Sigmoid colon (tissue), 7 donors: ENCODE data around the gene PZP. TPM values are rescaled to one million over a fixed set of nuclear protein-coding genes. Genes with fewer than 3 reads are reported as not detected.
A peak's percentile ranks its signal among the peaks of the same experiment; 100 is the strongest.
"Not testable (repeated sequence)": the region's sequence is repeated elsewhere in the genome, so short reads cannot be mapped to it uniquely, and the experiment has no call there.

Source experiments
- DNase-seq: peaks from one replicate; pipeline ENCODE4 v3.0.0-alpha.2; 2019
- H3K27ac ChIP-seq, 4 donors: fragments of 200-600 bp; sonication (generic); one replicate each; pipeline ENCODE4 v1.5.1; 2016 to 2019; ENCODE audit warnings: mild to moderate bottlenecking in 1 of 4
- H3K27me3 ChIP-seq, 3 donors: fragments of 200-600 bp; sonication (generic); one replicate each; pipeline ENCODE4 v1.5.1; 2019; ENCODE audit warnings: mild to moderate bottlenecking in 1 of 3
- H3K36me3 ChIP-seq, 4 donors: fragments of 200-600 bp; sonication (generic); one replicate each; pipeline ENCODE4 v1.5.1; 2016 to 2019
- H3K4me1 ChIP-seq, 4 donors: fragments of 200-600 bp; sonication (generic); one replicate each; pipeline ENCODE4 v1.5.1; 2017 to 2019
- H3K4me3 ChIP-seq, 4 donors: fragments of 200-600 bp; sonication (generic); one replicate each; pipeline ENCODE4 v1.5.1; 2017 to 2019; ENCODE audit warnings: mild to moderate bottlenecking in 2 of 4, moderate library complexity in 1 of 4
- H3K9me3 ChIP-seq, 4 donors: fragments of 200-600 bp in 3 of 4; sonication (generic) in 3 of 4; one replicate each; pipeline versions ENCODE4 v1.5.1 to v1.6.1; 2013 to 2019
- CTCF ChIP-seq, 4 experiments: fragments of 450-650 bp in 3 of 4; fragments of 200-600 bp in 1 of 4; IDR thresholded peaks; one replicate each; pipeline ENCODE4 v1.5.1; 2016 to 2019; ENCODE audit warnings: antibody characterized with exemption in 4 of 4, mild to moderate bottlenecking in 3 of 4, moderate library complexity in 2 of 4
- EP300 ChIP-seq, 4 donors: sonication (generic); formaldehyde crosslinking; IDR thresholded peaks; one replicate each; pipeline ENCODE4 v1.6.1; 2017; ENCODE audit warnings: antibody characterized with exemption in 4 of 4
- POLR2A ChIP-seq, 2 donors: fragments of 450-650 bp; IDR thresholded peaks; one replicate each; pipeline ENCODE4 v1.6.1; 2016; ENCODE audit warnings: antibody characterized with exemption in 2 of 2, mild to moderate bottlenecking in 2 of 2, moderate library complexity in 2 of 2
- POLR2AphosphoS5 ChIP-seq, 4 donors: sonication (generic); formaldehyde crosslinking; IDR thresholded peaks; one replicate each; pipeline ENCODE4 v1.6.1; 2017; ENCODE audit warnings: antibody characterized with exemption in 4 of 4
- WGBS, 2 donors: extraction: QIAGEN DNeasy Blood & Tissue Kit; methylation state at CpG; one replicate each; pipeline ENCODE4 v1.1.7; 2013; 5-methylcytosine and 5-hydroxymethylcytosine counted together
- intact Hi-C: fragments of 100-400 bp; cut with DNase I; formaldehyde crosslinking; loops from one replicate; pipeline ENCODE4 v1.15.1; 2023
- polyA plus RNA-seq, 3 donors: library from polyadenylated mRNA; stranded (reverse); fragments of 200-250 nt; gene quantifications; one replicate each; pipeline ENCODE4 v1.2.3, GENCODE V29; 2013
- total RNA-seq, 4 donors: library from RNA; depleted of rRNA; stranded (reverse); fragments of >200 nt; gene quantifications; one replicate each; pipeline ENCODE4 v1.1.0, GENCODE V29; 2016
- donor health status: healthy with polysubstance abuse.
- donor health status: Bipolar disorder and iron deficiency.
- donor health status: healthy.

PZP gene
- total and polyA plus RNA-seq, 7 donors: 0.07 to 0.28 TPM; not detected in 5

- H3K4me1 ChIP-seq: no peaks in the 10 kb centered on the region
- H3K4me3 ChIP-seq: no peak overlapping the region
- no peaks in the 10 kb centered on the region for H3K36me3 ChIP-seq
- intact Hi-C loops: no loop called here
- H3K9me3 ChIP-seq: no peaks in the 10 kb centered on the region
- DNase-seq: no peak
- H3K27me3 ChIP-seq: no peaks in the 10 kb centered on the region
- TF ChIP-seq EP300 (IDR thresholded peaks at IDR 0.05): no peak
- no peak overlapping the region for H3K27ac ChIP-seq
- WGBS, 2 donors: 47 to 63% methylated on average over 2 of the region's 2 CpGs
Observed at GRCh38 chr12:9143137-9143536, 65.1 kb downstream of the PZP start.

GRCh38 chr12:9139588-9140290 lies 68.5 kb downstream of the PZP start:
- intact Hi-C loops, H3K4me1 ChIP-seq, H3K27ac ChIP-seq, H3K9me3 ChIP-seq, H3K27me3 ChIP-seq, DNase-seq, H3K36me3 ChIP-seq, H3K4me3 ChIP-seq: not testable (repeated sequence)
- 44 to 72% methylated on average over 2 of the region's 2 CpGs for WGBS, 2 donors

- no peaks in the 10 kb centered on the region for H3K4me1 ChIP-seq
Observed at GRCh38 chr12:9135903-9136310, 72.3 kb downstream of the PZP start.

GRCh38 chr12:9134981-9135628 lies 73.1 kb downstream of the PZP start:
- Histone ChIP-seq H3K9me3 (peaks cover 0 to 2% (median 0%) of the 10 kb centered on the region in 4 donors), H3K4me1 (no peaks in the 10 kb centered on the region), H3K27ac (peak overlapping the region; percentile 27 to 49 (median 36)), H3K27me3 (no peaks in the 10 kb centered on the region), H3K4me3 (no peak overlapping the region), H3K36me3 (no peaks in the 10 kb centered on the region)
- DNase-seq: no peak
- no peak for TF ChIP-seq CTCF (IDR thresholded peaks at IDR 0.05)
- TF ChIP-seq POLR2A (IDR thresholded peaks at IDR 0.05): no peak
- TF ChIP-seq EP300 (IDR thresholded peaks at IDR 0.05): no peak
- TF ChIP-seq POLR2AphosphoS5 (IDR thresholded peaks at IDR 0.05): no peak
- intact Hi-C loops: no loop called here
- WGBS, 2 donors: 76 to 80% methylated on average over 16 of the region's 16 CpGs

More at GRCh38 chr12:9135903-9136310, 72.3 kb downstream of the PZP start:
- 34 to 74% methylated on average over 5 of the region's 5 CpGs for WGBS, 2 donors
- intact Hi-C loops: no loop called here
- DNase-seq: no peak
- no peak overlapping the region for H3K4me3 ChIP-seq
- no peaks in the 10 kb centered on the region for H3K36me3 ChIP-seq
- no peak for TF ChIP-seq POLR2AphosphoS5 (IDR thresholded peaks at IDR 0.05)
- no peak for TF ChIP-seq POLR2A (IDR thresholded peaks at IDR 0.05)
- TF ChIP-seq EP300 (IDR thresholded peaks at IDR 0.05): no peak
- no peak overlapping the region for H3K27ac ChIP-seq
- no peaks in the 10 kb centered on the region for H3K27me3 ChIP-seq
- no peaks in the 10 kb centered on the region for H3K9me3 ChIP-seq

GRCh38 chr12:9133216-9133916 lies 74.8 kb downstream of the PZP start:
- Histone ChIP-seq H3K4me1 (no peaks in the 10 kb centered on the region), H3K27ac (no peak overlapping the region), H3K27me3 (no peaks in the 10 kb centered on the region), H3K9me3 (peaks cover 0 to 2% (median 0%) of the 10 kb centered on the region in 4 donors), H3K36me3 (no peaks in the 10 kb centered on the region), H3K4me3 (no peak overlapping the region)
- TF ChIP-seq POLR2AphosphoS5 (IDR thresholded peaks at IDR 0.05) (no peak), EP300 (IDR thresholded peaks at IDR 0.05) (no peak), POLR2A (IDR thresholded peaks at IDR 0.05) (no peak), CTCF (IDR thresholded peaks at IDR 0.05) (no peak)
- WGBS, 2 donors: 38 to 78% methylated on average over 1 of the region's 1 CpG
- no peak for DNase-seq
- intact Hi-C loops: no loop called here

GRCh38 chr12:9132008-9132535 lies 76.1 kb downstream of the PZP start:
- Histone ChIP-seq H3K4me3 (no peak overlapping the region), H3K27me3 (no peaks in the 10 kb centered on the region), H3K4me1 (no peaks in the 10 kb centered on the region), H3K9me3 (peaks cover 0 to 2% (median 0%) of the 10 kb centered on the region in 4 donors), H3K36me3 (no peaks in the 10 kb centered on the region), H3K27ac (no peak overlapping the region)
- TF ChIP-seq EP300 (IDR thresholded peaks at IDR 0.05): no peak
- no peak for TF ChIP-seq POLR2AphosphoS5 (IDR thresholded peaks at IDR 0.05)
- intact Hi-C loops: no loop called here
- no peak for DNase-seq
- WGBS, 2 donors: 8 to 48% methylated on average over 1 of the region's 1 CpG
